GM12873 (cell line): ENCODE data around the gene MPHOSPH10.

ENCODE experiments used
- CTCF ChIP-seq: IDR thresholded peaks from 2 replicates; pipeline ENCODE4 v1.5.1; 2012; ENCODE audit warnings: low read depth, mild to moderate bottlenecking, moderate library complexity, low read length, control low read depth; ENCODE audit not compliant: insufficient read depth; ENCODE audit errors: missing control alignments

The MPHOSPH10 gene

GRCh38 chr2:71157124-71157793, 26.8 kb downstream of the MPHOSPH10 start:
- TF ChIP-seq CTCF, result peak; percentile 86

- TF ChIP-seq CTCF, result no peak
These were observed 36.4 kb downstream of the MPHOSPH10 start for GRCh38 chr2:71166812-71167211.

GRCh38 chr2:71173096-71173495, 42.7 kb downstream of the MPHOSPH10 start:
- TF ChIP-seq CTCF, result no peak

GRCh38 chr2:71174207-71174606, 43.8 kb downstream of the MPHOSPH10 start:
- TF ChIP-seq CTCF, result no peak

- TF ChIP-seq CTCF, result no peak
These were observed 50.9 kb downstream of the MPHOSPH10 start for GRCh38 chr2:71181316-71181715.

GRCh38 chr2:71186973-71187372, 56.5 kb downstream of the MPHOSPH10 start:
- no peak for TF ChIP-seq CTCF

GRCh38 chr2:71187589-71187988, 57.2 kb downstream of the MPHOSPH10 start:
- TF ChIP-seq CTCF, result no peak
